CD14-positive monocyte (primary cell): Measurements from ENCODE around the gene VWA5B1. TPM values are rescaled to one million over a fixed set of nuclear protein-coding genes. Genes with fewer than 3 reads are reported as not detected.

Experiments
- DNase-seq, 3 donors: peaks; one replicate each; pipeline ENCODE4 v3.0.0-alpha.2; 2011 to 2022
- H2AFZ ChIP-seq: 2 replicates; pipeline ENCODE4 v1.6.0; 2012; ENCODE audit warnings: mild to moderate bottlenecking, low read depth, low read length, inconsistent platforms; ENCODE audit not compliant: insufficient read depth, poor library complexity, severe bottlenecking
- H3K27ac ChIP-seq, 2 donors: 1 replicate in 1 of 2; 2 replicates in 1 of 2; pipeline ENCODE4 v1.5.1; 2012 to 2013; ENCODE audit warnings: low read length in 2 of 2, control low read depth in 1 of 2, inconsistent platforms in 1 of 2, low read depth in 1 of 2, mild to moderate bottlenecking in 1 of 2
- H3K27me3 ChIP-seq, 2 donors: one replicate each; pipeline versions ENCODE4 v1.6.0 to v1.6.1; 2011 to 2013; ENCODE audit warnings: low read length in 2 of 2; ENCODE audit not compliant: control insufficient read depth in 2 of 2, insufficient read depth in 2 of 2
- H3K36me3 ChIP-seq, 2 donors: replicated peaks in 1 of 2; 1 replicate in 1 of 2; 2 replicates in 1 of 2; pipeline versions ENCODE4 v1.5.1 to v1.6.1; 2012 to 2013; ENCODE audit warnings: low read length in 2 of 2, control low read depth in 1 of 2, inconsistent platforms in 1 of 2, mild to moderate bottlenecking in 1 of 2; ENCODE audit not compliant: insufficient read depth in 2 of 2, control insufficient read depth in 1 of 2
- H3K4me1 ChIP-seq, 2 donors: 1 replicate in 1 of 2; 2 replicates in 1 of 2; pipeline versions ENCODE4 v1.5.1 to v1.6.1; 2012 to 2013; ENCODE audit warnings: low read length in 2 of 2, control low read depth in 1 of 2, inconsistent platforms in 1 of 2, mild to moderate bottlenecking in 1 of 2, moderate library complexity in 1 of 2; ENCODE audit not compliant: insufficient read depth in 2 of 2, control insufficient read depth in 1 of 2
- H3K4me2 ChIP-seq: replicated peaks from 2 replicates; pipeline ENCODE3; 2012; ENCODE audit warnings: low read length, moderate library complexity, mild to moderate bottlenecking; ENCODE audit not compliant: poor library complexity, severe bottlenecking; ENCODE audit errors: extremely low read depth
- H3K4me3 ChIP-seq, 3 experiments: fragments of 200-600 bp in 1 of 3; sonication (generic) in 1 of 3; replicated peaks in 1 of 3; 1 replicate in 2 of 3; 2 replicates in 1 of 3; pipeline ENCODE4 v1.5.1; 2011 to 2013; ENCODE audit warnings: low read length in 3 of 3, mild to moderate bottlenecking in 3 of 3, control low read depth in 2 of 3, low read depth in 2 of 3, inconsistent platforms in 1 of 3, moderate library complexity in 1 of 3
- H3K79me2 ChIP-seq: 2 replicates; pipeline ENCODE4 v1.6.0; 2012; ENCODE audit warnings: mild to moderate bottlenecking, control low read depth, inconsistent platforms, low read length, moderate library complexity; ENCODE audit not compliant: insufficient read depth
- H3K9ac ChIP-seq: 2 replicates; pipeline ENCODE4 v1.6.0; 2017; ENCODE audit warnings: low read length, mild to moderate bottlenecking; ENCODE audit not compliant: insufficient read depth, poor library complexity, severe bottlenecking
- H3K9me3 ChIP-seq, 2 donors: replicated peaks in 1 of 2; 1 replicate in 1 of 2; 2 replicates in 1 of 2; pipeline versions ENCODE4 v1.5.1 to v1.6.1; 2012 to 2013; ENCODE audit warnings: low read length in 2 of 2, control low read depth in 1 of 2; ENCODE audit not compliant: control insufficient read depth in 1 of 2, insufficient read depth in 1 of 2
- H4K20me1 ChIP-seq: 2 replicates; pipeline ENCODE4 v1.6.0; 2012; ENCODE audit warnings: mild to moderate bottlenecking, low read length, control low read depth, moderate library complexity; ENCODE audit not compliant: insufficient read depth
- H3K27ac Mint-ChIP-seq, 7 donors: one replicate each; pipeline ENCODE4 v1.8.0; 2020; ENCODE audit warnings: mild to moderate bottlenecking in 7 of 7, mixed read lengths in 7 of 7, moderate library complexity in 6 of 7, inconsistent platforms in 2 of 7
- H3K27me3 Mint-ChIP-seq, 3 donors: one replicate each; pipeline ENCODE4 v1.8.0; 2021 to 2022; ENCODE audit warnings: low read depth in 3 of 3, mild to moderate bottlenecking in 3 of 3, mixed read lengths in 3 of 3, moderate library complexity in 3 of 3, inconsistent platforms in 1 of 3
- H3K36me3 Mint-ChIP-seq, 2 donors: one replicate each; pipeline ENCODE4 v1.8.0; 2020; ENCODE audit warnings: mixed read lengths in 2 of 2, inconsistent platforms in 1 of 2, mild to moderate bottlenecking in 1 of 2
- H3K4me1 Mint-ChIP-seq: one replicate; pipeline ENCODE4 v1.8.0; 2020; ENCODE audit warnings: mild to moderate bottlenecking, mixed read lengths
- H3K4me3 Mint-ChIP-seq, 2 donors: one replicate each; pipeline ENCODE4 v1.8.0; 2020; ENCODE audit warnings: mild to moderate bottlenecking in 2 of 2, mixed read lengths in 2 of 2, moderate library complexity in 1 of 2
- H3K9me3 Mint-ChIP-seq, 7 donors: one replicate each; pipeline ENCODE4 v1.8.0; 2020 to 2022; ENCODE audit warnings: mixed read lengths in 7 of 7, mild to moderate bottlenecking in 6 of 7, moderate library complexity in 6 of 7, inconsistent platforms in 2 of 7
- WGBS: methylation state at CpG from one replicate; pipeline ENCODE4 v1.1.5; 2013; ENCODE audit warnings: missing lambda C conversion rate; ENCODE audit not compliant: insufficient coverage; 5-methylcytosine and 5-hydroxymethylcytosine counted together
- intact Hi-C, 2 donors: fragments of 100-400 bp; cut with micrococcal nuclease; formaldehyde crosslinking; loops; one replicate each; pipeline versions ENCODE4 v1.15.0 to v1.15.1; 2023
- polyA plus RNA-seq, 3 donors: library from polyadenylated mRNA; depleted of rRNA in 1 of 3; unstranded in 2 of 3; stranded (reverse) in 1 of 3; fragments of 300-500 nt in 2 of 3; fragments of >200 nt in 1 of 3; fragmentation: Illumina TruSeq in 2 of 3; gene quantifications; 1 replicate in 2 of 3; 2 replicates in 1 of 3; pipeline ENCODE4 v1.2.3, GENCODE V29; 2012 to 2021
- TF ChIP-seq, protein P1 (sequence below): fragments of 200-600 bp; IDR thresholded peaks from one replicate; pipeline ENCODE4 v1.8.0; 2022; ENCODE audit warnings: antibody characterized with exemption, mild to moderate bottlenecking

VWA5B1 gene
- polyA plus RNA-seq, 3 donors: not detected

DNA sequence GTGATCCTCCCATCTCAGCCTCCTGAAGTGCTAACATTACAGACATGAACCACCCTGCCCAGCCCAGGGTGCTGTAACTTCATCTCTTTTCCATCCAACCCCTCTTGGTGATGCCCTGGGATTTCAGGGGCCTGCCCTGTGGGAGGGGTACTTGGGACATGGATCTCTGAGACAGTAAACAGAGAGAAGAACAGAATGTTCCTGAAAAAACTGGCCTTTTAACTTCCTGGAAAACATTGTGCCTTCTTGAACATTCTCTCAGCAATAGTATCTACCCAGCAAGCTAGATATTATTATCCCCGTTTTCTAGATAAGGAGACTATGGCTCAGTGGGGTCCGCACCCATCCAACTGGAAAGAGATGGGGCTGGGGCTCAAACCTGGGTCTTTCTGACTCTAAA lies 57.0 kb downstream of the VWA5B1 start:
- Mint-ChIP-seq H3K4me3 (no peak overlapping the region), H3K27ac (no peak overlapping the region), H3K36me3 (no peaks in the 10 kb centered on the region), H3K9me3 (peaks cover 7 to 24% (median 9%) of the 10 kb centered on the region in 7 donors), H3K4me1 (no peaks in the 10 kb centered on the region), H3K27me3 (peaks cover 21 to 35% (median 21%) of the 10 kb centered on the region in 3 donors)
- intact Hi-C loops: no loop called here
- WGBS: no CpG with 5 or more reads among the region's 2 CpGs
- TF ChIP-seq, protein P1, sequence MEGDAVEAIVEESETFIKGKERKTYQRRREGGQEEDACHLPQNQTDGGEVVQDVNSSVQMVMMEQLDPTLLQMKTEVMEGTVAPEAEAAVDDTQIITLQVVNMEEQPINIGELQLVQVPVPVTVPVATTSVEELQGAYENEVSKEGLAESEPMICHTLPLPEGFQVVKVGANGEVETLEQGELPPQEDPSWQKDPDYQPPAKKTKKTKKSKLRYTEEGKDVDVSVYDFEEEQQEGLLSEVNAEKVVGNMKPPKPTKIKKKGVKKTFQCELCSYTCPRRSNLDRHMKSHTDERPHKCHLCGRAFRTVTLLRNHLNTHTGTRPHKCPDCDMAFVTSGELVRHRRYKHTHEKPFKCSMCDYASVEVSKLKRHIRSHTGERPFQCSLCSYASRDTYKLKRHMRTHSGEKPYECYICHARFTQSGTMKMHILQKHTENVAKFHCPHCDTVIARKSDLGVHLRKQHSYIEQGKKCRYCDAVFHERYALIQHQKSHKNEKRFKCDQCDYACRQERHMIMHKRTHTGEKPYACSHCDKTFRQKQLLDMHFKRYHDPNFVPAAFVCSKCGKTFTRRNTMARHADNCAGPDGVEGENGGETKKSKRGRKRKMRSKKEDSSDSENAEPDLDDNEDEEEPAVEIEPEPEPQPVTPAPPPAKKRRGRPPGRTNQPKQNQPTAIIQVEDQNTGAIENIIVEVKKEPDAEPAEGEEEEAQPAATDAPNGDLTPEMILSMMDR: no peak
- Histone ChIP-seq H3K4me1 (no peaks in the 10 kb centered on the region), H3K4me2 (no peak overlapping the region), H4K20me1 (no peaks in the 10 kb centered on the region), H3K36me3 (no peaks in the 10 kb centered on the region), H3K9me3 (peaks cover 2 to 7% of the 10 kb centered on the region in 2 donors), H2AFZ (no peak overlapping the region), H3K4me3 (no peak overlapping the region), H3K27ac (no peak overlapping the region), H3K9ac (no peak overlapping the region), H3K79me2 (no peaks in the 10 kb centered on the region), H3K27me3 (peaks cover 0 to 17% of the 10 kb centered on the region in 2 donors)
- DNase-seq: no peak

GRCh38 chr1:20348326-20348915 lies 57.7 kb downstream of the VWA5B1 start:
- H3K4me3 Mint-ChIP-seq: no peak overlapping the region
- peaks cover 7 to 23% (median 9%) of the 10 kb centered on the region in 7 donors for H3K9me3 Mint-ChIP-seq
- Histone ChIP-seq H4K20me1 (no peaks in the 10 kb centered on the region), H3K27me3 (peaks cover 0 to 12% of the 10 kb centered on the region in 2 donors), H3K4me3 (no peak overlapping the region), H3K36me3 (no peaks in the 10 kb centered on the region), H2AFZ (no peak overlapping the region), H3K27ac (no peak overlapping the region), H3K4me2 (no peak overlapping the region), H3K4me1 (no peaks in the 10 kb centered on the region), H3K9ac (no peak overlapping the region), H3K9me3 (peaks cover 2 to 7% of the 10 kb centered on the region in 2 donors), H3K79me2 (no peaks in the 10 kb centered on the region)
- no peak overlapping the region for H3K27ac Mint-ChIP-seq
- intact Hi-C loops: no loop called here
- peaks cover 15 to 29% (median 24%) of the 10 kb centered on the region in 3 donors for H3K27me3 Mint-ChIP-seq
- H3K4me1 Mint-ChIP-seq: no peaks in the 10 kb centered on the region
- H3K36me3 Mint-ChIP-seq: no peaks in the 10 kb centered on the region
- no peak for DNase-seq
- TF ChIP-seq, protein P1: no peak
- 86% methylated on average over 12 of the region's 13 CpGs for WGBS
